ENCODE results near the gene VSTM2B. TPM values are rescaled to one million over a fixed set of nuclear protein-coding genes. Genes with fewer than 3 reads are reported as not detected.
A peak's percentile ranks its signal among the peaks of the same experiment; 100 is the strongest.

Gene VSTM2B
- total RNA-seq, 2 donors from 2014 or later = not detected

GRCh38 chr19:29564574-29565005, 38.8 kb downstream of the VSTM2B start:
- no peaks in the 10 kb centered on the region for H3K9me3 Mint-ChIP-seq
- peaks cover 43% of the 10 kb centered on the region for H3K27me3 Mint-ChIP-seq
- H3K36me3 Mint-ChIP-seq (ENCODE audit: low read depth) = no peaks in the 10 kb centered on the region
- H3K4me1 Mint-ChIP-seq = peaks cover 7% of the 10 kb centered on the region
- peak overlapping the region; percentile 19 for H3K27ac Mint-ChIP-seq
- peak; percentile 87 for ATAC-seq (replicated peaks)
- peak overlapping the region; percentile 13 for H3K4me3 Mint-ChIP-seq

GRCh38 chr19:29565171-29565570, 39.4 kb downstream of the VSTM2B start:
- peak; percentile 40 for ATAC-seq (replicated peaks)
- Mint-ChIP-seq H3K9me3 (no peaks in the 10 kb centered on the region), H3K4me3 (peak overlapping the region; percentile 13), H3K27me3 (peaks cover 45% of the 10 kb centered on the region), H3K36me3 (ENCODE audit: low read depth) (no peaks in the 10 kb centered on the region), H3K27ac (peak overlapping the region; percentile 19), H3K4me1 (peaks cover 7% of the 10 kb centered on the region)

- H3K9me3 Mint-ChIP-seq = no peaks in the 10 kb centered on the region
- no peak overlapping the region for H3K4me3 Mint-ChIP-seq
- H3K27me3 Mint-ChIP-seq = peaks cover 52% of the 10 kb centered on the region
- H3K36me3 Mint-ChIP-seq (ENCODE audit: low read depth) = no peaks in the 10 kb centered on the region
- H3K4me1 Mint-ChIP-seq = peaks cover 7% of the 10 kb centered on the region
- H3K27ac Mint-ChIP-seq = no peak overlapping the region
- no peak for ATAC-seq (replicated peaks)
Observed at GRCh38 chr19:29566496-29567054, 40.8 kb downstream of the VSTM2B start.

GRCh38 chr19:29567366-29567915, 41.6 kb downstream of the VSTM2B start:
- no peak overlapping the region for H3K27ac Mint-ChIP-seq
- H3K4me1 Mint-ChIP-seq = peaks cover 7% of the 10 kb centered on the region
- peaks cover 53% of the 10 kb centered on the region for H3K27me3 Mint-ChIP-seq
- no peaks in the 10 kb centered on the region for H3K36me3 Mint-ChIP-seq (ENCODE audit: low read depth)
- no peak overlapping the region for H3K4me3 Mint-ChIP-seq
- no peak for ATAC-seq (replicated peaks)
- no peaks in the 10 kb centered on the region for H3K9me3 Mint-ChIP-seq

- peaks cover 54% of the 10 kb centered on the region for H3K27me3 Mint-ChIP-seq
- ATAC-seq (replicated peaks) = no peak
- H3K9me3 Mint-ChIP-seq = no peaks in the 10 kb centered on the region
Observed at GRCh38 chr19:29568036-29569025, 42.5 kb downstream of the VSTM2B start.

GRCh38 chr19:29569038-29569911, 43.5 kb downstream of the VSTM2B start:
- Mint-ChIP-seq H3K9me3 (no peaks in the 10 kb centered on the region), H3K27me3 (peaks cover 54% of the 10 kb centered on the region), H3K27ac (no peak overlapping the region), H3K4me1 (peaks cover 7% of the 10 kb centered on the region), H3K4me3 (no peak overlapping the region), H3K36me3 (ENCODE audit: low read depth) (no peaks in the 10 kb centered on the region)
- no peak for ATAC-seq (replicated peaks)

More at GRCh38 chr19:29568036-29569025, 42.5 kb downstream of the VSTM2B start:
- Mint-ChIP-seq H3K4me1 (peaks cover 7% of the 10 kb centered on the region), H3K36me3 (ENCODE audit: low read depth) (no peaks in the 10 kb centered on the region), H3K4me3 (no peak overlapping the region), H3K27ac (no peak overlapping the region)

GRCh38 chr19:29571181-29571580, 45.4 kb downstream of the VSTM2B start:
- no peaks in the 10 kb centered on the region for H3K9me3 Mint-ChIP-seq
- no peak overlapping the region for H3K4me3 Mint-ChIP-seq
- H3K4me1 Mint-ChIP-seq = peaks cover 10% of the 10 kb centered on the region
- no peak overlapping the region for H3K27ac Mint-ChIP-seq
- no peak for ATAC-seq (replicated peaks)
- H3K36me3 Mint-ChIP-seq (ENCODE audit: low read depth) = no peaks in the 10 kb centered on the region
- H3K27me3 Mint-ChIP-seq = peaks cover 62% of the 10 kb centered on the region

GRCh38 chr19:29573486-29573885, 47.7 kb downstream of the VSTM2B start:
- H3K27ac Mint-ChIP-seq = no peak overlapping the region
- no peak overlapping the region for H3K4me3 Mint-ChIP-seq
- ATAC-seq (replicated peaks) = no peak
- peaks cover 19% of the 10 kb centered on the region for H3K4me1 Mint-ChIP-seq
- H3K9me3 Mint-ChIP-seq = no peaks in the 10 kb centered on the region
- peaks cover 58% of the 10 kb centered on the region for H3K27me3 Mint-ChIP-seq
- no peaks in the 10 kb centered on the region for H3K36me3 Mint-ChIP-seq (ENCODE audit: low read depth)

- peaks cover 56% of the 10 kb centered on the region for H3K27me3 Mint-ChIP-seq
- H3K27ac Mint-ChIP-seq = no peak overlapping the region
Observed at GRCh38 chr19:29574510-29574909, 48.7 kb downstream of the VSTM2B start.

GRCh38 chr19:29576046-29576606, 50.3 kb downstream of the VSTM2B start:
- Mint-ChIP-seq H3K9me3 (peaks cover 4% of the 10 kb centered on the region), H3K4me3 (peak overlapping the region; percentile 66), H3K27ac (peak overlapping the region; percentile 33), H3K27me3 (peaks cover 55% of the 10 kb centered on the region), H3K36me3 (ENCODE audit: low read depth) (no peaks in the 10 kb centered on the region), H3K4me1 (peaks cover 19% of the 10 kb centered on the region)
- peak; percentile 75 for ATAC-seq (replicated peaks)

More at GRCh38 chr19:29574510-29574909, 48.7 kb downstream of the VSTM2B start:
- Mint-ChIP-seq H3K9me3 (no peaks in the 10 kb centered on the region), H3K4me1 (peaks cover 19% of the 10 kb centered on the region), H3K4me3 (no peak overlapping the region), H3K36me3 (ENCODE audit: low read depth) (no peaks in the 10 kb centered on the region)
- ATAC-seq (replicated peaks) = no peak

- Mint-ChIP-seq H3K4me3 (peak overlapping the region; percentile 66), H3K27me3 (peaks cover 52% of the 10 kb centered on the region), H3K4me1 (peaks cover 19% of the 10 kb centered on the region), H3K36me3 (ENCODE audit: low read depth) (no peaks in the 10 kb centered on the region), H3K9me3 (peaks cover 5% of the 10 kb centered on the region), H3K27ac (peak overlapping the region; percentile 57)
- ATAC-seq (replicated peaks) = peak; percentile 95
Observed at GRCh38 chr19:29576761-29577648, 51.2 kb downstream of the VSTM2B start.

GRCh38 chr19:29577649-29577963, 51.8 kb downstream of the VSTM2B start:
- H3K27ac Mint-ChIP-seq = peak overlapping the region; percentile 57
- peaks cover 5% of the 10 kb centered on the region for H3K9me3 Mint-ChIP-seq
- peak overlapping the region; percentile 66 for H3K4me3 Mint-ChIP-seq
- no peak for ATAC-seq (replicated peaks)
- H3K36me3 Mint-ChIP-seq (ENCODE audit: low read depth) = no peaks in the 10 kb centered on the region
- peaks cover 19% of the 10 kb centered on the region for H3K4me1 Mint-ChIP-seq
- H3K27me3 Mint-ChIP-seq = peaks cover 46% of the 10 kb centered on the region

GRCh38 chr19:29578349-29578748, 52.6 kb downstream of the VSTM2B start:
- Mint-ChIP-seq H3K4me1 (peaks cover 19% of the 10 kb centered on the region), H3K9me3 (peaks cover 5% of the 10 kb centered on the region), H3K36me3 (ENCODE audit: low read depth) (no peaks in the 10 kb centered on the region), H3K27me3 (peaks cover 42% of the 10 kb centered on the region), H3K4me3 (no peak overlapping the region), H3K27ac (no peak overlapping the region)
- no peak for ATAC-seq (replicated peaks)
